Mammary epithelial cell (primary cell): ENCODE measurements around the gene KRT32.
"Not testable (repeated sequence)": the region's sequence is repeated elsewhere in the genome, so short reads cannot be mapped to it uniquely, and the experiment has no call there.

Source experiments
- EZH2 ChIP-seq: IDR thresholded peaks from 2 replicates; pipeline ENCODE4 v1.6.1; 2012; ENCODE audit warnings: low read length, inconsistent platforms, borderline replicate concordance
- TF ChIP-seq, protein P1 (sequence below), 2 donors: IDR thresholded peaks in 1 of 2; conservative IDR thresholded peaks in 1 of 2; 2 replicates each; pipeline ENCODE4 v1.5.1; 2011 to 2012; ENCODE audit warnings: inconsistent platforms in 2 of 2, low read length in 2 of 2, mild to moderate bottlenecking in 2 of 2, control low read depth in 1 of 2, low read depth in 1 of 2; ENCODE audit not compliant: insufficient read depth in 1 of 2; ENCODE audit errors: extremely low read depth in 1 of 2

GRCh38 chr17:41430376-41430775 lies 36.8 kb downstream of the KRT32 start:
- TF ChIP-seq, protein P1, sequence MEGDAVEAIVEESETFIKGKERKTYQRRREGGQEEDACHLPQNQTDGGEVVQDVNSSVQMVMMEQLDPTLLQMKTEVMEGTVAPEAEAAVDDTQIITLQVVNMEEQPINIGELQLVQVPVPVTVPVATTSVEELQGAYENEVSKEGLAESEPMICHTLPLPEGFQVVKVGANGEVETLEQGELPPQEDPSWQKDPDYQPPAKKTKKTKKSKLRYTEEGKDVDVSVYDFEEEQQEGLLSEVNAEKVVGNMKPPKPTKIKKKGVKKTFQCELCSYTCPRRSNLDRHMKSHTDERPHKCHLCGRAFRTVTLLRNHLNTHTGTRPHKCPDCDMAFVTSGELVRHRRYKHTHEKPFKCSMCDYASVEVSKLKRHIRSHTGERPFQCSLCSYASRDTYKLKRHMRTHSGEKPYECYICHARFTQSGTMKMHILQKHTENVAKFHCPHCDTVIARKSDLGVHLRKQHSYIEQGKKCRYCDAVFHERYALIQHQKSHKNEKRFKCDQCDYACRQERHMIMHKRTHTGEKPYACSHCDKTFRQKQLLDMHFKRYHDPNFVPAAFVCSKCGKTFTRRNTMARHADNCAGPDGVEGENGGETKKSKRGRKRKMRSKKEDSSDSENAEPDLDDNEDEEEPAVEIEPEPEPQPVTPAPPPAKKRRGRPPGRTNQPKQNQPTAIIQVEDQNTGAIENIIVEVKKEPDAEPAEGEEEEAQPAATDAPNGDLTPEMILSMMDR (conservative IDR thresholded peaks at IDR 0.05 in 1 of 2, IDR thresholded peaks at IDR 0.05 in 1 of 2; ENCODE audit: extremely low read depth in 1 of 2, insufficient read depth in 1 of 2, low read depth in 1 of 2, low read length in 2 of 2): not testable (repeated sequence)
- TF ChIP-seq EZH2: not testable (repeated sequence)
